Measurements from ENCODE around the gene OSCP1.
"Not testable (repeated sequence)": the region's sequence is repeated elsewhere in the genome, so short reads cannot be mapped to it uniquely, and the experiment has no call there.

Gene OSCP1, protein sequence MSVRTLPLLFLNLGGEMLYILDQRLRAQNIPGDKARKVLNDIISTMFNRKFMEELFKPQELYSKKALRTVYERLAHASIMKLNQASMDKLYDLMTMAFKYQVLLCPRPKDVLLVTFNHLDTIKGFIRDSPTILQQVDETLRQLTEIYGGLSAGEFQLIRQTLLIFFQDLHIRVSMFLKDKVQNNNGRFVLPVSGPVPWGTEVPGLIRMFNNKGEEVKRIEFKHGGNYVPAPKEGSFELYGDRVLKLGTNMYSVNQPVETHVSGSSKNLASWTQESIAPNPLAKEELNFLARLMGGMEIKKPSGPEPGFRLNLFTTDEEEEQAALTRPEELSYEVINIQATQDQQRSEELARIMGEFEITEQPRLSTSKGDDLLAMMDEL

DNA sequence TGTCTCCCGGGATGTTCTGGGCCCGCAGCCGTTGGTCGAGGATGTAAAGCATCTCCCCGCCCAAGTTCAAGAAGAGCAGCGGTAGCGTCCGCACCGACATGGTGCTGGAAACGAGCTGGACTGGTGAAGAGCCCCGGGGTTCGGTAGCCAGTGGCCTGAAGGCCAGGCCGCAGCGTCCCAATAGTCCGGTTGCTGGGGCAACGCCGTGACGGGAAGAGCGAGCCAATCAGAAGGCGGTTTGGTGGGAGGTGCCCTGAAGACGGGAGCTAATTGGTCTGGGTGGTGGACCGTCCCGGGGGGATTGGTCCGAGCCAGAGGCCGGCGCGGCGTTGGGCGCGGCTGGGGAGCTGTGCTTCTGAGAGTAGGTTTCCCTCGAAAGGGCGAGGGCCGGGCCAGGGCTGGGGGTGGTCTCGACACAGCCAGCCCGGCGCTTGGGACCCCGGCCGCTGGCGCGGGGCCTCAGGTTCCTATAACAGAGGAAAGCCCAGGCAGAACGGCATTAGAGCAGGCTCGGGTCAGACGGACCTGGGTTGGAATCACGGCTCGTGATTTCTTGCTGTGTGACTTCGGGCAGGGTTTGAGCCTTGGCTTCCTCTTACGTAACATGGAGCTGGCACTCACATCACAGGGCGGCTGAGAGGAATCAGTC is at the start of gene OSCP1:
Gene OSCP1 (minus strand): TSS at position 182 of the 649 bp plus-strand sequence. CDS start 82 bp downstream, at position 100.
- DNase-seq (ENCODE audit: low spot score), result peak; percentile 99

DNA sequence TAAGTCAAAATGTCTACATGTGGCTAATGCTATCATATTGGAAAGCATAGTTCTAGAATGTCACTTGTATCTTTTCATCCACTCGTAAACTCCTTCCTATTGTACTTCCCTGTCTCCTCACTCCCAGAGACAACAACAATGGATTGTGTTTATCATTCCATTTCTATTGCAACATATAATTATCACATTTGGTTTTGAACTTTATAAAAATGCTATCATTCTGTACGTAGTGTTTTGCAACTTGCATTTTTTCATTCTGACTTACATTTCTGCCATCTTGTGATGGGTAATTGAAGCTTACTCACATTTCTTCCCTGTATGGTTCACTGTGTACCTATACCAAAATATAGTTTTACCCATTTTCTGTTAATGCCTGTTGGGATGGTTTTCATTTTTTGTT is 47.0 kb upstream of the OSCP1 start:
- no peak for DNase-seq (ENCODE audit: low spot score)

DNA sequence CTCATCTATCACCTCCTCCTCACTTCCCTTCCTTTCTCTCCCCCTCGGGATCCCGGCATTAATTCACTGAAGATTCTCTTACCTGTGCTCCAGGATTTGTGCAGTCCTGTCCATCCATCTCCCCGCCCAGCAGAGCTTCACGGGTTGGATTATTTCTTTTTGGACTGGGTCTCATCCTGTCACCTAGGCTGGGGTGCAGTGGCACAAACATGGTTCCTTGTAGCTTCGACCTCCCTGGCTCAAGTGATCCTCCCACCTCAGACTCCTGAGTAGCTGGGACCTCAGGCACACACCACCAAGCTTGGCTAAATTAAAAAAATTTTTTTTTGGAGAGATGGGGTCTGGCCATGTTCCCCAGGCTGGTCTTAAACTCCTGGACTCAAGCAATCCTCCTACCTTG is 44.7 kb upstream of the OSCP1 start:
- DNase-seq (ENCODE audit: low spot score), result no peak

DNA sequence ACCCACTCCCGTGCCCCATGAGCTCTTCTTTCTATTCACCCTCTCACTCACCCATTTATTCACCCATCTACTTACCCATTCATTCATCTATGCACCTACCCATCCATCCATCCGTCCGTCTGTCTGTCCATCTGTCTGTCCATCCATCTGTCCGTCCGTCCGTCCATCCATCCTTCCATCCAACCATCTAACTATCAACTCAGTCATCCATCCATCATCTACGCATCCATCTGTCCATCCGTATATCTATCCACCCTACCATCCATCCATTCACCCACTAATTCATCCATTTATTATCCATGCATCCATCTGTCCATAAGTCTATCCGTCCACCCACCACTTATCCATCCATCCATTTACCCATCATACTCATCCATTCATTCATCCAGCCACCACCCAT is 43.3 kb upstream of the OSCP1 start:
- DNase-seq (ENCODE audit: low spot score), result no peak

DNA sequence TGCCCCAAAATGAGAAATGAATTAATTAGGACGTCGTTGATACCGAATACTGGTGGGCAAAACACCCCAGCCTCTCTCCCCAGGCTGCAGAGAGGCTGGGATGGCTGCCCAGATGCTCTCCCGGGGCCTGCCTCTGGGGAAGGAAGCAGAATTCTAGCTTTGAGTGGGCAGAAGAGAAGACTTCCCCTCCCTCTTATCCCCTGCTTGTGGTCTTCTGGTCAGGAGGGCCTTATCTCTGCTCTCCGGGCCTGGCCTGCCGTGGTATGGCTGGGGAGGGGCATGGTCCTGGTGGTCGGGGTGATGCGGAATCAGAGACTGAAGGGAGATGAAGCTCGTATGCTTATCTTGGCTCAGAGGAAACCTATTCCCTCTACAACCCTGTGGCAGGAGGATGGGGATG is 42.2 kb upstream of the OSCP1 start:
- no peak for DNase-seq (ENCODE audit: low spot score)

DNA sequence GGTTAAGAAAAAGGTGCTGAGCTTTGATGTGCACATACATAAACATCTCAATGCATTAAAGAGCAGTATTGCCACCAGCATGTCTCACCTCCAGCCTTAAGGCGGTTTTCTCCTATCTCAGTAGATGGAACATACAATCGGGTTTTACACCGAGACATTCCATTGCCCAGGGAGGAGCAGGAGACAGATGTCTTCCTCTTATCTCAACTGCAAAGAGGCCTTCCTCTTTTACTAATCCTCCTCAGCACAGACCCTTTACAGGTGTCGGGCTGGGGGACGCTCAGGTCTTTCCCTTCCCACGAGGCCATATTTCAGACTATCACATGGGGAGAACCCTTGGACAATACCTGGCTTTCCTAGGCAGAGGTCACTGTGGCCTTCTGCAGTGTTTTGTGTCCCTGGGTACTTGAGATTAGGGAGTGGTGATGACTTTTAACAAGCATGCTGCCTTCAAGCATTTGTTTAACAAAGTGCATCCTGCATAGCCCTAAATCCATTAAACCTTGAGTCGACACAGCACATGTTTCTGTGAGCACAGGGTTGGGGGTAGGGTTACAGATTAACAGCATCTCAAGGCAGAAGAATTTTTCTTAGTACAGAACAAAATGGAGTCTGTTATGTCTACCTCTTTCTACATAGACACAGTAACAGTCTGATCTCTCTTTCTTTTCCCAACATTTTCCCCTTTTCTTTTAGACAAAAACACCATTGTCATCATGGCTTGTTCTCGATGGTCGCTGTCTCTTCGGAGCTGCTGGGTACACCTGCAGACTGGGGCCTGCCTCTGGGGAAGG is 39.2 kb upstream of the OSCP1 start:
- DNase-seq (ENCODE audit: low spot score), result not testable (repeated sequence)

DNA sequence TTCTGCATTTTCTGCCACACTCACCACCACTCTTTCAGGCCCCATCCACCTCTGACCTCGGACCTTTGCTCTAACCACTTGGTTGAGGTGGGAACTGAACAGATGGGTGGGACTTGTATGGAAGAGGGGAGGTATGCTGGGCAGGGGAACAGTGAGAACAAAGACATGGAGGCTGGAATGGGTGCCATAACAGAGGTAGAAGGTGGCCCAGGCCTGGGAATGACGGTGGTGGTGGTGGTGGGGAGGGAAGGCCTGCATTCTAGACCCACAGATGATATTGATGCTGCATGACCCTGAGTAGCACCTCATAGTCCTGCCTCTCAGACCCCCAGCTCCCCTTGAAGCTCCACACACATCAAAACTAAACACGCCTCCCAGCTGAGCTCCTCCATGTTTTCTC is 37.7 kb upstream of the OSCP1 start:
- DNase-seq (ENCODE audit: low spot score), result no peak

DNA sequence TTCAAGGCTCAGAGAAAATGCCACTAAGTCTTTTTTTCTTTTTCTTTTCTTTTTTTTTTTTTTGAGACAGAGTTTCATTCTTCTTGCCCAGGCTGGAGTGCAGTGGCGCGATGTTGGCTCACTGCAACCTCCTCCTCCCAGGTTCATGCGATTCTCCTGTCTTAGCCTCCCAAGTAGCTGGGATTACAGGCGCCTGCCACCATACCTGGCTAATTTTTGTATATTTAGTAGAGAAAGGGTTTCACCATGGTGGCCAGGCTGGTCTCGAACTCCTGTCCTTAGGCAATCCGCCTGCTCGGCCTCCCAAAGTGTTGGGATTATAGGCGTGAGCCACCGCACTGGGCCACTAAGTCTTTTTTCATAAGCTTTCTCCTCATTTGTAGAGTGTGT is 37.1 kb upstream of the OSCP1 start:
- not testable (repeated sequence) for DNase-seq (ENCODE audit: low spot score)

DNA sequence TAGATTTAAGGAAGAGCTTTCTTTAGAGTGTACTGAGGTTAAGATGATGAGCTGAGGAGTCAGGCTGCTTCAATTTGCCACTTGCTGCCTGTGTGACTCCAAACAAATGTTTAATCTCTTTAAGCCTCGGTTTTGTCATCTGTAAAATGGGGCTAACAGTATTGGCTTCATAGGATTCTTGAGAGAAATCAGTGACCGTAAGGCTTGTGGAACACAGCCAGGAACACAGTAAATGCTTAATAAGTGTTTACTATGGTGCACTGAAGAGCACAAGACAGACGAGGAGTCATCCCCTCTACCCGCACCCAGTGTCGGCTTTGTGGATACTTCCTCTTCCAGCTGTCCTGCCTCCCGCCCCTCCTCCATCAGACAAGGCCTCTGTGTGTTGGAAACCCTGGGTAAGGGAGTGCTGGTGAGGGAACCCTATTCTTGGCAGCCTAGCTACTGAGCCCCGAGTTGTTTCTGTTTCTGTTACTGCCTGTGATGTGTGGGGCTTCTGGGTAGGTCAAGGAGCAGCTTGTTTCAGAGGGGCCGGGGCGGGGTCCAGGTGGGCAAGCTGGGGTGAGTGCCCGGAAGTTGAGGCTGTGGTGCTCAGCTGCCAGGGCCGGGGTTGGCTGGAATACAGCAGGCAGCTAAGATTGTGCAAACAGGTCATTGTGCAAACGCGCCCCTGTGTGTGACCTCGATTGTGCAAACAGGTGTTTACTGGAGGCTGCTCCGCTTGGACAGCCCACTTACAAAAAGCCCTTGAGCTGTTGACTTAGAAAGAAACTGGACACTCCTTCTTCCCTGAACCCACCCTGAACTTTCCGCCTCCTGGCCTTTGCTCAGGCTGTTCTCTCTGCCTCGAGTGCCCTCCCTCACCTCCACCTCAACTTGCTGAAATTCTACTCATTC is 36.4 kb upstream of the OSCP1 start:
- no peak for DNase-seq (ENCODE audit: low spot score)

DNA sequence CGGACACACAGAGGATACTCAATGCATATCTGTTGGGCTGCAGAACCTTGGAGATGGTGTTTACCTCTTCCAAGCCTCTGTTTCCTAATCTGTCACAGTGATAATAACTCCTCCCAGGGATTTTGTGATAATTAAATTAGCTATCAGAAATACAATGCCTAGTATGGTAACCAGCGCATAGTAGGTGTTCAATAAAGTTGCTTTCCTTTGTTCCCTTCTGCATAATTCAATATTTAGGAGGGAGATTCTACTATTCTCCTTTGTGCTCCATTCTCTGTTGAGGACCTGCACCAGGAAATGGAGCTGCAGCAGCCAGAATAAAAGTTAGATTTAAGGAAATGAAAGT is 35.8 kb upstream of the OSCP1 start:
- no peak for DNase-seq (ENCODE audit: low spot score)

DNA sequence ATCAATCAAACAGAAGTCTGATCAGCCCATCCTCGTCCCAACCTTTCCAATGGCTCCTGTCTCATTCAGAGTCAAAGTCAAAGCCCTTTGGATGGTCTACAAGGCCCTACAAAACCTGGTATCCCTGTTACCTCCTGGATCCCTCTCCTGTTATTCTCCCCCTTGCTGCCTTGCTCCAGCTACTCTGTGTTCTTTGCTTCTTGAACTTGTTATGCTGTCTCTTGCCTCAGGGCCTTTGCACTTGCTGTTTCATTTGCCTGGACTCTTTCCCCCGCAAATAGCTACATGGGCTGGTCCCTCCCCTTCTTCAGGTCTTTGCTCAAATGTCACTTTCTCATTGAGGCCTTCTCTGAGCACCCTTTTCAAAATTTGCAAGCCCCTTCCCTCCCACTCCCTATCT is 33.8 kb upstream of the OSCP1 start:
- no peak for DNase-seq (ENCODE audit: low spot score)

DNA sequence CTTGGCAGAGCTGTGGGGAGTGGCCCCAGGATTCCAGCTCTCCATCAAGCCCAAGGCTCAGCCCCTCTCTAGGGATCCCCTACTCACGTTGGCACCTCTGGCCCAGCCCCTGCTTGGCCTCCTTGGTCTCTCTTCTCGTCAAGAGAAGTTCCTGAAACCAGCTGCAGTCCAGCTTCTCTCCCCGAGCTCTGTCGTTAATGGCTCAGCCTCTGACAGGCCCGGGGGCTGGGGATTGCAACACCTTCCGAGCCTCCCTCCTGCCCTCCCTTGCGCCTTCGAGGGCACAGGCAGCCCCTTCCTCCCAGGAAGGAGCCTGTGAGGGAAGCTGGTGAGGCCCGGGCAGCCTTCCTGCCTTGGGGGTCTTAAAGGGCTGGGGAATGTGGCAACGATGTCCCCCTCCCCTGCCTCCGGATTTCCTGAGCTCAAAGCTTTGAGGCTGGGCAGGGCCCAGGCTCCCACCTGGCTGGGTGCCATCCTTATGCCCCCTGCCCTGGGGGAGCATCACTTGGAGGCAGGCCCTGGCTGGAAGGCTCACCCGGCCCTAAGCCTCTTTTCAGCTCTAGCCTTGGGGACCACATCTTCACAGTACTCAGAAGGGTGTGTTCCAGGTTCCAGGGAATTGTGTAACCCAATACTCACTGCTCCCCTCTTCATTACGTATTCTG is 32.6 kb upstream of the OSCP1 start, which contains the start of gene CSF3R:
Gene CSF3R (minus strand): TSS at position 190 of the 665 bp plus-strand sequence. CDS start 3,417 bp downstream, outside the sequence.
- DNase-seq (ENCODE audit: low spot score), result no peak

DNA sequence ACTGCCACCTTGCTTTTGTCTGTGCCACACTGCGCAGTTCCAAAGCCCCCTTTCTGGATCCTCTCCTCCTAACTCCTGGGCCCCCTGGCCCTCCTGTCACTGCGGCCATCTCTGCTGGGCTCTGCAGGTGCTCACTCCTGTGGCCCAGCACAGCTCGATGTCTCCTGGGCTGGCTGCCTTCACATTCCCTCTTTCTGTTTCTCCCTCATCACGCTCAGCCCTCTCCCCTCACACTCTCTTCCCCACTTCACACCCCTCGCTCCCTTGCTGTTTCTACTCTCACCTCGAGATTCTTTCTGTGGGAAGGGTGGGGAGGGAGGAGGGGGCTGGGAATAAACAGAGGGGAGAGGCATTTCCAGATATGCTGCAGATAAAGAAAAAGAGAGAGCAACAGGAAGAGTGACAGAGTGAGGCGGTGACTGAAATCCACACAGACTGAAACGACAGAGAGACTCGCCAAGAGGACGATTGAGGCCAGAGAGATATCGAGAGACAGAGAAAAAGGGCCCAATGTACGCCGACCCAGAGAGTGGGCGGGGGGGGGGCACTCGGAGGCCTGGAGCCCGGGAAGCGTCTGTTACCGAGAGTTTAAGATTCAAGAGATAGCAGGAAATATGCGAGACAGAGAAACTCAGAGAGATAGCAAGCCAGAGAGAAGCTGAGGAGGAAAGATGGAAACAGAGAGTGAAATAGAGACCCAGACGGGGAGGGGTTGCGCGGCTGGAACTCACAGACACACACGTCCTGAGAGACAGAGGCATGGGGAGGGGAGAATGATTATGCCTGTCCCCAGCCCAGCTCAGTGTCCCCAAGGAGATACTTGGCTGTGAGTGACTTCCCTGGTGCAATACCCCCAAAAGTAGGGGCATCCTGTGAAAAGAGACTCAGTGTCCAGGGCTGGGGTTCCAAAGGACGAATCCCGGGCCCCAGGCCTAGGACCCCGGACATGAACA is 31.8 kb upstream of the OSCP1 start:
- no peak for DNase-seq (ENCODE audit: low spot score)

DNA sequence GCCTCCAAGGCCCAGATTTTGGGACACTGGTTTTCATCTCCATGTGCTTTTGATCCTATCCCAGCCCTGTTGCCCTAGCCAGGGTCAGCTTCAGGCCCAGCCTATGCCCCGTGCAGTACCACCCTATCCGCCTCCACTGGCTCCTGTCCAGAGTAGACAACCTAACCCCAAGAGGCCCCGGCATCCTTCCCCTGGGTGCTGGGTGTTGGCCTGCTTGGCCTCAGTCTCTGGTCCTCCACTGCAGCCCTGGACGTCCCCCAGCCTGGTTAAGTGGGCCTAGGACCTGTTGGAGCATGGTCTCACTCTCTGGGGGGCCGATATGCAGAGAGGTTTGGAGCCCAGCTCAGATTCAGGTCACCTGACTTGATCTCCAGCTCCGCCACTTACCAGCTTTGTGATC is 30.8 kb upstream of the OSCP1 start:
- no peak for DNase-seq (ENCODE audit: low spot score)

DNA sequence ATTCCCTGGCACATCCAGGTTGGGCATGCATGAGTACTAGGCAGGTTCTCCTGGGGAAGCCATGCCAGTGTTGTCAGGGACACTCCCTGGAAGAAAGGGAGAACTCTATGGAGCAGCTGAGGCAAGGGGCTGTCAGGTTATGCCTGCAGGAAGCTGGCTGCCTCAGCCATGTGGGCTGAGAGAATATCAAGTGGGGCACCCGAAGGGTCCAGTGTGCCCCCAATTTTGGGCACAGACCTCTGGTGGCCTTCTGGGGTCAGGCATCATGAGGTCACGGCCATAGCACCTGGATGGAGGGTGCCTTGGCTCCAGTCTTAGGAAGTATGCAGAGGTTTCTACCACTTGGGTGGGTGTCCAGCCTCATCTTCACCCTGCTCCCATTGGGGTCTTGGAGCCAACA is 29.9 kb upstream of the OSCP1 start:
- no peak for DNase-seq (ENCODE audit: low spot score)

DNA sequence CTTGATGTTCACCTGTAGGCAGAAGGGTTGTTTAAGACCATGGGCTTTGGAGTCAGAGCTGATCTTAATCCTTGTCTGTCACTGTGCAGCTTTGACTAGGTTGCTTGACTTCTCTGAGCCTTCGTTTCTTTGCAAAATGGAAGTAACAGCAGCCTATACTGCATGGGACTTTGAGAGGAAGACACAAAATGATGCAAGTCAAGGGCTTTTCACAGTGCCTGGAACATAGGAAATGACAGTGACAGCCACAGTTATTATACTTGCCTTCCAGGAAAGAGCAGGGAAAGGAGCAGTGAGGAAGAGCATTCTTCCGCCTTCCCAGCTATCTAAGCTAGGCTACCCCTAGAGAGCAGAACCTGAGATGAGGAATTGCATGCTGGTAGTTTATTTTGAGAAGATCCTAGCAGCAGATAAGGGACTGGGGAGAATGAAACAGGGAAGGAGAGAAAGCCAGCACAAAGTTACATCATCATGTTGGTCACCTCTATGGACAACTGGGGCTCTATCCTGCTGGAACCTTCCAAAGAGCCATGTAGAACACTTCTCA is 29.3 kb upstream of the OSCP1 start:
- no peak for DNase-seq (ENCODE audit: low spot score)

DNA sequence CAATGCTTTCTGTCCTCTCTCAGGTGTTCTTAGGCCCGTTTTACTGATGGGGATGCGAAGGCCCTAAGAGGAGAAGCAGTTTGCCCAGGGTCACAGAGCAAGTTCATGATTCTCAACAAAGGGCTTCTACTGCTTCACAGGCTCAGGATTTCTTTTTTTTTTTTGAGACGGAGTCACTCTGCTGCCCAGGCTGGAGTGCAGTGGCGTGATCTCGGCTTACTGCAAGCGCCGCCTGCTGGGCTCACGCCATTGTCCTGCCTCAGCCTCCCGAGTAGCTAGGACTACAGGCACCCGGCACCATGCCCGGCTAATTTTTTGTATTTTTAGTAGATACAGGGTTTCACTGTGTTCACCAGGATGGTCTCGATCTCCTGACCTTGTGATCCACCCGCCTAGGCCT is 27.4 kb upstream of the OSCP1 start:
- DNase-seq (ENCODE audit: low spot score), result not testable (repeated sequence)

DNA sequence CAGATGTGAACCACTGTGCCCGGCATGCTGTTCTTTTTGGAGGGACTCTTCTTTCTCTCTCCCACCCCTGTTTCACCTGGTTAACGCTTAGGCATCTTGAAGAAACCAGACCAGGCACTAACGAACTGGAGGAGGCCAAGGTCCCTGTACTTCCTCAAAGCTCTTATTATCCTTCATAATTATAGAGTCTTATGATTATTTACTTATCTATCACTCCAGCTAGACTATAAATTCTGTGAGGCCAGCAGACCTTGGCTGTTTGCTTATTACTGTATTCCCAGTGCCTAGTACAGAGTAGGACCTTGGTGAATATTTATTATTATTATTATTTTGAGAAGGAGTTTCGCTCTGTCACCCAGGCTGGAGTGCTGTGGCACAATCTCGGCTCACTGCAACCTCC is 26.7 kb upstream of the OSCP1 start:
- no peak for DNase-seq (ENCODE audit: low spot score)

DNA sequence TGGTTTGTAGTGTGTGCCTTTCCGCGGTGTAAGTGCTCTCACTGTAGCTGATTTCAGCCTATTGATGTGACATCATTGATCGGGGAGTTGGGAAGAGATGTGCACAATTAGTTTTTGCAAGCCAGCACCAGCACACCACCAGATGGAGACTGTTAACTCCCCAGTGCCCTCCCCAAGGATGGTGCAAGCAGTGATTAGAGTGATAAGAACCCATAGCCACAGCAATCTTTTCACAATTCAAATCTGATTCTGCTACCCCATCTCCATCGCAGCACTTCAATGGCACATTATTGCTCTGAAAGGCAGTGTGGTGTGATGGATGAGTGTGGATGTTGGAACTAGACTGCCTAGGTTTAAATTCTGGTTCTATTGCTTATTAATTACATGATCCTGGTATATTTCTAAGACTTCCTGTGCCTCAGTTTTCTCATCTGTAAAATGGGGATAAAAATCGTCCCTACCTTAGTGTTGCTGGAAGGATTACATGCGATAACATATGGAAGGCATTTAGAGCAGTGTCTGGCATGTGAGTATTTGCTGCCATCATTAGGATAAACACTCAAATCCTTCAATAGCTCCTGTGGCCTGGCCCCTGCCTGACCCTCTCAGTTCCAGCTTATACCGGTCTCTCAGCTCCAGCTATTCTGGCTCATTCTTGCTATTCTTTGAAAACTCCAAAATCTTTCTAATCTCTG is 25.8 kb upstream of the OSCP1 start:
- DNase-seq (ENCODE audit: low spot score), result no peak

All from AG20443 (cell line).